ENCODE results near the gene MYOZ2. TPM values are rescaled to one million over a fixed set of nuclear protein-coding genes. Genes with fewer than 3 reads are reported as not detected.

Gene MYOZ2
- total RNA-seq, 1 donor: 0.36 TPM

DNA sequence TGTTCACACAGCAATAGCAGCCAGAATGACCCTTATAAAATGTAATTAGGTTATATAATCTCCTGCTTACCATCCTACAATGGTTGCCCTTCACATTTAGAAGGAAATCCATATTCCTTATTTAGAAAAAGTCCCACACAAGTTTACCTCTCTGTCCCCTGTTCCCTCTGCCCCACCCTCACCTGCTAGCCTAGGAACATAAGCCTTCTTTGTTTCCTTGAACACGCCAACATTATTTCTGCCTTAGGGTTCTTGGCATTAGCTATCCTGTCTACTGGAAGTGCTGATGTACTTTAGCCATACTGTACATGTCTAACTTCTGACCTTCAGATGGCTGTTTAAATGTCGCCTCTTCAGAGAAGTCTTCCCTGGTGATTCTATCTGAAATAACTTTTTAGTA, 48.5 kb downstream of the MYOZ2 start:
- TF ChIP-seq CTCF (IDR thresholded peaks at IDR 0.05; ENCODE audit: insufficient read depth, low read length): no peak
- no peak overlapping the region for H3K4me3 ChIP-seq (ENCODE audit: low read depth, low read length)
- DNase-seq (ENCODE audit: low read depth): no peak

- TF ChIP-seq CTCF (IDR thresholded peaks at IDR 0.05; ENCODE audit: insufficient read depth, low read length): no peak
- peak; percentile 20 for DNase-seq (ENCODE audit: low read depth)
- no peak overlapping the region for H3K4me3 ChIP-seq (ENCODE audit: low read depth, low read length)
Observed at GRCh38 chr4:119189638-119190037, 54.0 kb downstream of the MYOZ2 start.

DNA sequence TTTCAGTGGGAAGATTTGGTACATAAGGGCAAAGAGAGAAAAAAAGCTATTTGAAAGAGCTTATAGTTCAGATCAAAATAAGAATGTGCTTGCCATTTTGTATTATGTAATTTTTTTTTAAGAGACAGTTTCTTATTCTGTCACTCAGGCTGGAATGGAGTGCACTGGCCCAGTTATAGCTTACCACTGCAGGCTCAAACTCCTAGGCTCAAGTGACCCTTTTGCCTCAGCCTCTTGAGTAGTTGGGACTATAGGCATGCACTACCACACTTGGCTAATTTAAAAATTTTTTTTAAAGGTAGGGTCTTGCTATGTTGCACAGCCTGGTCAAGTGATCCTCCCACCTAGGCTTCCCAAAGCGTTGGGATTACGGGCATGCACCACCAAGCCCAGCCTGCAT, 54.7 kb downstream of the MYOZ2 start:
- TF ChIP-seq CTCF (IDR thresholded peaks at IDR 0.05; ENCODE audit: insufficient read depth, low read length): no peak
- H3K4me3 ChIP-seq (ENCODE audit: low read depth, low read length): no peak overlapping the region
- DNase-seq (ENCODE audit: low read depth): no peak

DNA sequence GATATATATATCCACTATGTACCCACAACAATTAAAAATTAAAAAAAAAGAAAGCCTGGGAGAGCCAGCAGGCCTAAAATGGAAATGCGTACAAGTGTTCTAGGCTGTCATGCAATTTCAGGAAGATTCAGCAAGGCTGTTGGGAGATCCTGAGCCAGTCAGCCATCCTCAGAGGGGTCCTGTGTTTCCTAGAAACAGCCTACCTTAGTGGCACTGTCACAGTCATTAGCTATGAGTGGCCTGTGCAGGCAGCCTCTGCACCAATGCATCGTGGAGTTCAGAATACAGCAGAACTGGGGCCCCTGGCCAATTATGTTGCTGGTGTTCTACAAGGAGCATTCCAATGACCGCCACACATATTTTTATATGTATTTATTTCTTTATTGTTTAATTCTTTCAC, 55.9 kb downstream of the MYOZ2 start:
- no peak for DNase-seq (ENCODE audit: low read depth)
- no peak for TF ChIP-seq CTCF (IDR thresholded peaks at IDR 0.05; ENCODE audit: insufficient read depth, low read length)
- H3K4me3 ChIP-seq (ENCODE audit: low read depth, low read length): no peak overlapping the region

- no peak for TF ChIP-seq CTCF (IDR thresholded peaks at IDR 0.05; ENCODE audit: insufficient read depth, low read length)
- DNase-seq (ENCODE audit: low read depth): no peak
- H3K4me3 ChIP-seq (ENCODE audit: low read depth, low read length): no peak overlapping the region
Observed at GRCh38 chr4:119197772-119198212, 62.2 kb downstream of the MYOZ2 start.

GRCh38 chr4:119204916-119205315, 69.3 kb downstream of the MYOZ2 start:
- no peak overlapping the region for H3K4me3 ChIP-seq (ENCODE audit: low read depth, low read length)
- no peak for TF ChIP-seq CTCF (IDR thresholded peaks at IDR 0.05; ENCODE audit: insufficient read depth, low read length)
- no peak for DNase-seq (ENCODE audit: low read depth)

GRCh38 chr4:119205690-119206089, 70.1 kb downstream of the MYOZ2 start:
- no peak for TF ChIP-seq CTCF (IDR thresholded peaks at IDR 0.05; ENCODE audit: insufficient read depth, low read length)
- no peak for DNase-seq (ENCODE audit: low read depth)
- no peak overlapping the region for H3K4me3 ChIP-seq (ENCODE audit: low read depth, low read length)
